GM12891 (cell line): ENCODE measurements around the gene UBE2I.

Experiments
- PAX5 ChIP-seq: IDR thresholded peaks from 2 replicates; pipeline ENCODE4 v1.6.1; 2011; ENCODE audit warnings: low read length, moderate library complexity, mild to moderate bottlenecking; ENCODE audit not compliant: insufficient read depth, severe bottlenecking
- POLR2A ChIP-seq: IDR thresholded peaks from 2 replicates; pipeline ENCODE4 v1.6.1; 2011; ENCODE audit warnings: low read depth, low read length, control low read depth
- POLR2AphosphoS5 ChIP-seq: IDR thresholded peaks from 2 replicates; pipeline ENCODE4 v1.6.1; 2011; ENCODE audit warnings: low read depth, low read length, control low read depth
- SPI1 ChIP-seq: IDR thresholded peaks from 2 replicates; pipeline ENCODE4 v1.6.1; 2011; ENCODE audit warnings: low read depth, low read length, control low read depth
- TAF1 ChIP-seq: IDR thresholded peaks from 2 replicates; pipeline ENCODE4 v1.6.1; 2011; ENCODE audit warnings: low read depth, low read length, control low read depth

DNA sequence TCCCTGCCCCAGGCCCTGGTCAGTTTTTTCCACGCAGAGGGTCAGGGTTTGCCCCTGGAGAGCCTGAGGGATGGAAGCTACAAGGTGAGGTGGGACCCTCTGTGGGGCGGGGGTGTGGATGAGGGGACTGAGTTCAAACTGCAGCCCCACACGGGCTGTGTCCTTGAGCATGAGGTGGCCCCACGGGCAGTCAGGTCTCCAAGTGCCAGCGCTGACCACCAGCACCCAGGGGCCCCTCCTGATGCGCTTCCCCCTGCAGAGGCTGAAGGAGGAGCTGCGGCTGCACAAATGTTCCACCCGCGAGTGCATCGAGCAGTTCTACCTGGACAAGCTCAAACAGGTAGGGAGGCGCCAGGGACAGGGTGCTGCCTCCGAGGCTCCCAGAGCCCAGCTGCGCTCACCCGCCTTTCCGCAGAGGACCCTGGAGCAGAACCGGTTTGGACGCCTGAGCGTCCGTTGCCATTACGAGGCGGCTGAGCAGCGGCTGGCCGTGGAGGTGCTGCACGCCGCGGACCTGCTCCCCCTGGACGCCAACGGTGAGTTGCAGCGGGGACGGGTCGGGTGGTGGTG lies 37.9 kb downstream of the UBE2I start:
- TF ChIP-seq POLR2A (no peak), POLR2AphosphoS5 (no peak), TAF1 (no peak), SPI1 (no peak), PAX5 (no peak)
